NB4 (cell line): ENCODE measurements around the gene RNF220.

Experiments used
- MYC ChIP-seq: IDR thresholded peaks from 2 replicates; pipeline ENCODE4 v1.6.1; 2011; ENCODE audit warnings: low read depth, low read length
- POLR2A ChIP-seq: IDR thresholded peaks from 2 replicates; pipeline ENCODE4 v1.6.1; 2011; ENCODE audit warnings: mild to moderate bottlenecking; ENCODE audit not compliant: insufficient read length; ENCODE audit errors: extremely low read depth
- TF ChIP-seq, protein P1 (sequence below): IDR thresholded peaks from one replicate; pipeline ENCODE4 v1.5.1; 2012; ENCODE audit warnings: low read depth, low read length
- TF ChIP-seq, protein P2 (sequence below): IDR thresholded peaks from 2 replicates; pipeline ENCODE4 v1.6.1; 2011; ENCODE audit warnings: low read depth, low read length

DNA sequence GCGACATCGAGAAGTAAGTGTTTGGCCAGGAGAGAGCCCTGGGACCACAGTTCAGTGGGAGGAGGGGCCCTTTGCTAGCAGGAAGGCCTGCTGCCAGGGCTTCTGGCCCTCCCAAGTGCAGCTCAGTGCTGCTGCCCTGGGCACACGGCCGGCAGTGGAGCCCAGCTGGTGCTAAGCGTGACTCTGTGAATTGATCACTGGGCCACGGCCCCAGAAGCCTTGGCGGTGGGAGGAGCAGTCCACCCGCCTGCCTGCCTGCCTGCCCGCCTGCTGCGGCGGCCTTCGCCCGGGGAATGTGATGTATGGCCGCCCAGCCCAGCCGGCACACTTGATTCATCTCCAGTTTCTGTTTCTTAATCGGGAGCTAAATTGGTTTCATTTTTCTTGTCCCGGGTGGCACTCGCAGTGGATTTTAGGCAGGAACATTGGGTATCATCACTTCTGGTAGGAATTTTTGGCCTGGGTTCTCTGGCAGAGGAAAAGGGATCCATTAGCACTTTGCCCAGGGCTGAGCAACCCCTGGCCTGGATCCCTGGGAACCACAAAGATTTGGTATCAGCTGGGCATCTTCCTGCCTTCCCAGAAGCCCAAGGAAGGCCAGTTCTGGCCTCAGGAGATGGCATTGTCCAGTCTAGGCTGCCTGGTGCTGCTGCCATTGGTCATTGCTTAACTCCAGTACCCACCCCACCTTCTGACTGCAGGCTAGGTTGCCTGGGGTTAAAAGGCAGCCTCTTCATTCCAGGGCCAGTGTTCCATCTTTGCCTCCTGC is 240.6 kb downstream of the RNF220 start:
- TF ChIP-seq, protein P1, sequence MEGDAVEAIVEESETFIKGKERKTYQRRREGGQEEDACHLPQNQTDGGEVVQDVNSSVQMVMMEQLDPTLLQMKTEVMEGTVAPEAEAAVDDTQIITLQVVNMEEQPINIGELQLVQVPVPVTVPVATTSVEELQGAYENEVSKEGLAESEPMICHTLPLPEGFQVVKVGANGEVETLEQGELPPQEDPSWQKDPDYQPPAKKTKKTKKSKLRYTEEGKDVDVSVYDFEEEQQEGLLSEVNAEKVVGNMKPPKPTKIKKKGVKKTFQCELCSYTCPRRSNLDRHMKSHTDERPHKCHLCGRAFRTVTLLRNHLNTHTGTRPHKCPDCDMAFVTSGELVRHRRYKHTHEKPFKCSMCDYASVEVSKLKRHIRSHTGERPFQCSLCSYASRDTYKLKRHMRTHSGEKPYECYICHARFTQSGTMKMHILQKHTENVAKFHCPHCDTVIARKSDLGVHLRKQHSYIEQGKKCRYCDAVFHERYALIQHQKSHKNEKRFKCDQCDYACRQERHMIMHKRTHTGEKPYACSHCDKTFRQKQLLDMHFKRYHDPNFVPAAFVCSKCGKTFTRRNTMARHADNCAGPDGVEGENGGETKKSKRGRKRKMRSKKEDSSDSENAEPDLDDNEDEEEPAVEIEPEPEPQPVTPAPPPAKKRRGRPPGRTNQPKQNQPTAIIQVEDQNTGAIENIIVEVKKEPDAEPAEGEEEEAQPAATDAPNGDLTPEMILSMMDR = no peak
- TF ChIP-seq POLR2A (no peak), MYC (no peak)
- TF ChIP-seq, protein P2, sequence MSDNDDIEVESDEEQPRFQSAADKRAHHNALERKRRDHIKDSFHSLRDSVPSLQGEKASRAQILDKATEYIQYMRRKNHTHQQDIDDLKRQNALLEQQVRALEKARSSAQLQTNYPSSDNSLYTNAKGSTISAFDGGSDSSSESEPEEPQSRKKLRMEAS = no peak
